Measurements from ENCODE around the gene TRAPPC5. TPM values are rescaled to one million over a fixed set of nuclear protein-coding genes. Genes with fewer than 3 reads are reported as not detected.

The TRAPPC5 gene
- total RNA-seq, 1 donor from 2014 or later: 142 TPM

GRCh38 chr19:7685546-7686445 is 5.2 kb downstream of the TRAPPC5 start:
- no peak for TF ChIP-seq CTCF (IDR thresholded peaks at IDR 0.05; ENCODE audit: partially characterized antibody, unreplicated experiment)
- Mint-ChIP-seq H3K4me1 (ENCODE audit: low read depth, unreplicated experiment) (peaks cover 10% of the 10 kb centered on the region), H3K36me3 (ENCODE audit: unreplicated experiment) (no peaks in the 10 kb centered on the region), H3K27ac (ENCODE audit: unreplicated experiment) (no peak overlapping the region), H3K4me3 (ENCODE audit: unreplicated experiment) (peak overlapping the region; percentile 13), H3K27me3 (ENCODE audit: unreplicated experiment) (peaks cover 5% of the 10 kb centered on the region), H3K9me3 (ENCODE audit: unreplicated experiment) (peaks cover 4% of the 10 kb centered on the region)
- DNase-seq: no peak

- Mint-ChIP-seq H3K27ac (ENCODE audit: unreplicated experiment) (no peak overlapping the region), H3K27me3 (ENCODE audit: unreplicated experiment) (peaks cover 5% of the 10 kb centered on the region), H3K4me3 (ENCODE audit: unreplicated experiment) (no peak overlapping the region), H3K9me3 (ENCODE audit: unreplicated experiment) (peaks cover 4% of the 10 kb centered on the region), H3K36me3 (ENCODE audit: unreplicated experiment) (no peaks in the 10 kb centered on the region), H3K4me1 (ENCODE audit: low read depth, unreplicated experiment) (peaks cover 8% of the 10 kb centered on the region)
- DNase-seq: no peak
- no peak for TF ChIP-seq CTCF (IDR thresholded peaks at IDR 0.05; ENCODE audit: partially characterized antibody, unreplicated experiment)
Observed at GRCh38 chr19:7687177-7687576, 6.5 kb downstream of the TRAPPC5 start.

- H3K27ac Mint-ChIP-seq (ENCODE audit: unreplicated experiment): no peak overlapping the region
- peaks cover 7% of the 10 kb centered on the region for H3K4me1 Mint-ChIP-seq (ENCODE audit: low read depth, unreplicated experiment)
- no peak for DNase-seq
- no peaks in the 10 kb centered on the region for H3K36me3 Mint-ChIP-seq (ENCODE audit: unreplicated experiment)
- H3K4me3 Mint-ChIP-seq (ENCODE audit: unreplicated experiment): no peak overlapping the region
- peaks cover 4% of the 10 kb centered on the region for H3K9me3 Mint-ChIP-seq (ENCODE audit: unreplicated experiment)
- H3K27me3 Mint-ChIP-seq (ENCODE audit: unreplicated experiment): peaks cover 2% of the 10 kb centered on the region
- TF ChIP-seq CTCF (IDR thresholded peaks at IDR 0.05; ENCODE audit: partially characterized antibody, unreplicated experiment): no peak
Observed at GRCh38 chr19:7689165-7689564, 8.5 kb downstream of the TRAPPC5 start.

GRCh38 chr19:7690779-7691258 is 10.2 kb downstream of the TRAPPC5 start:
- H3K9me3 Mint-ChIP-seq (ENCODE audit: unreplicated experiment): peaks cover 2% of the 10 kb centered on the region
- no peak overlapping the region for H3K27ac Mint-ChIP-seq (ENCODE audit: unreplicated experiment)
- H3K27me3 Mint-ChIP-seq (ENCODE audit: unreplicated experiment): peaks cover 2% of the 10 kb centered on the region

More at GRCh38 chr19:7690779-7691258, 10.2 kb downstream of the TRAPPC5 start:
- no peak overlapping the region for H3K4me3 Mint-ChIP-seq (ENCODE audit: unreplicated experiment)
- no peaks in the 10 kb centered on the region for H3K4me1 Mint-ChIP-seq (ENCODE audit: low read depth, unreplicated experiment)
- DNase-seq: no peak
- no peaks in the 10 kb centered on the region for H3K36me3 Mint-ChIP-seq (ENCODE audit: unreplicated experiment)
- TF ChIP-seq CTCF (IDR thresholded peaks at IDR 0.05; ENCODE audit: partially characterized antibody, unreplicated experiment): no peak
